Right ventricle myocardium inferior (tissue), 1 donor: ENCODE measurements around the gene SRPK1. TPM values are rescaled to one million over a fixed set of nuclear protein-coding genes. Genes with fewer than 3 reads are reported as not detected.
A peak's percentile ranks its signal among the peaks of the same experiment; 100 is the strongest.
"Not testable (repeated sequence)": the region's sequence is repeated elsewhere in the genome, so short reads cannot be mapped to it uniquely, and the experiment has no call there.

ENCODE experiments used
- ATAC-seq: fragments of 200-7000 bp; cut with Tn5 transposase; one replicate; pipeline ENCODE4 v1.9.1; 2020; ENCODE audit warnings: mild to moderate bottlenecking, moderate library complexity
- DNase-seq: peaks from one replicate; pipeline ENCODE4 v3.0.0; 2021; ENCODE audit errors: missing footprints
- intact Hi-C: fragments of 100-400 bp; cut with DNase I; formaldehyde crosslinking; loops from one replicate; pipeline ENCODE4 v1.11.0; 2022
- long read RNA-seq: library from polyadenylated mRNA; unstranded; transcript quantifications from one replicate; pipeline ENCODE4 v2.0.0, GENCODE V29; 2021
- total RNA-seq: library from RNA; stranded (reverse); fragmentation: NEBNext Ultra II Directional; extraction: Animal tissue kit (Norgen Biotek cat#: 25700); gene quantifications from one replicate; pipeline ENCODE4 v1.2.1, GENCODE V29; 2021
- donor health status: DM: no; HTN: yes; CAD: no; lungs with severe emphysema.

The SRPK1 gene
- total RNA-seq, result 18.7 TPM
- long read RNA-seq, full-length matches to known transcripts, result 21 of 30 reads
- long read RNA-seq, partial matches to known transcripts, result 3 of 30 reads
- long read RNA-seq, other reads (novel, unspliced or antisense), result 6 of 30 reads

DNA sequence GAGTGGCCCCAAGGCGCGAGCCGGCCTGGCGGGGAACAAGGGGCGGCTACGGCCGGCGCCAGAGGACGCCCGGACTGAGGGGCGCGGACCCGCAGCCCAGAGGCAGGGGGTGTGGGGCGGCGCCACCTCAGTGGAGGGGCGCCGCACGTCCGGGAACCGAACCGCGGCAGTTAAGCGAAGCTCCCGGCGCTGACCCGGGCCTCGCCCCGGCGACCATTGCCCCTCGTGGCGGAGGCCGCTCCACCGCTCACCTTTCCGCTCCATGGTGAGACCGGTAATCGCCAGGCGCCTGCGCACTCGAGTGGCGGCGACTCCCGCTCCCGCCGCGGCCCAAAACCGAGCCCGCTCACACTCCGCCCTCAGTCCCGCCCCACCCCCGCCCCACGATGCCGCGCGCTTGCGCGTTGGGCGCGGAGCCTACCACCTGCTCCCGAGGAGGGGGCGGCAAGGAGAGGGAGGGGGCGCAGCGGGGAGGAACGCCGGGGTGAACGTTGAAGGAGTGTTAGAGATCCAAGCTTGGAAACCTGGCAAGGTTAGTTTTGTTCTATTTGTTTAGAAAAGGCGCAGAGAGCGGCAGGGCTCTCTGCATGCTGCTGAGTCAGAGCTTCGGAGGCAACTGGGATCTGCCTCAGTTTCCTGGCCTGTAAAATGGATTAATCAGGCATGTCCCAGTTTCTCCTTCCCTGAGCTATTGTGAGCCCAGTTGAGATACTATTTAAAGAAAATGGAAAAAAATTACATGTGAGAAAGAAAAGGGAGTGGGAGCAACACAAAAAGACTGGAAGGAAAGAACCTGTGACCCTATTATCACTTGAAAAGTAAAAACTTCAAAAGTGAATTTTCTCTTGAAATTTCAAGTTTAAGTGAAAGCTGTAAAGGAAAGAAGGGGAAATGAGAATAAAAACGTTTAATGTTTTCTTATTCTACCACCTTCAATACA is at the start of gene SRPK1:
Gene SRPK1 (minus strand): TSS at position 306 of the 940 bp plus-strand sequence. CDS start 42 bp downstream, at position 264.
- DNase-seq (peak; percentile 95), ATAC-seq (peak; percentile 97)
- intact Hi-C loops, result no loop called here

DNA sequence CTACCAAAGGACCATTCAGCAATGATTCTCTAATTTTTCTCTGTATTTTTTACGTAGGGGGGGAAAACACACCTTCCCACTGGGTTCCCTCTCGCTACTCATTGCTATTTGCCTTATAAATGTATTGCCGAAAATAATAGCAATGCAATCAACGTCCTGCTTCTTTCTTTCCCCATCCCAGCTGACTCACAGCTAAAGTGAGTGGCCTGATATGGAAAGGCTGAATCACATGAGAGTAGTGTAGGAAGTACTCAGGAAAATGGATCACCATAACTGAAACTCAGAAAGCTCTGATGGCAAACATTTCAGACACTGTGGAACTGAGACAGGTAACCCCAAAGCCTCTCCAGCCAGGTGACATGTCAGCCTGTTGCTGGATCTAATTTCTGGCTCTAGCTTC is 49.3 kb upstream of the SRPK1 start:
- DNase-seq (no peak), ATAC-seq (no peak)
- intact Hi-C loops, result no loop called here

DNA sequence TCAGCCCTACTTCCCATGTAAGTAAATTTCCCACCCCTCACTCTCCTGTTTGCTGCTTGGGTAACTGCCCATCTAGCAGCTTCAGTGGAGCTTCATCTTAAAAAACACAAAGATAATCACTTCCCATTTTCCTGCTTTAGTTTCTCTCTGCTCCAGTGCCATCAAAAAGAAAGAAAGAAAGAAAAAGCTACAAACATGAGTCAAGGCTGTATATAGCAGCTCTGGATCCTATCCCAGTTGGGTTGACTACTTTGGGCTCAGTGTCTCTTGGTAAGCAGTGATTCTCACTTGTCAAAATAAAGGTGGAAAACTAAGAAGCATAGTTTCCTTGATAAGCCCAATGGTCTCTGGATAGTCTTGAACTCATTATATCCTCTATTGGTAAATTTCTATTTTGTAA is 48.7 kb upstream of the SRPK1 start:
- ATAC-seq (no peak), DNase-seq (no peak)
- intact Hi-C loops, result no loop called here

DNA sequence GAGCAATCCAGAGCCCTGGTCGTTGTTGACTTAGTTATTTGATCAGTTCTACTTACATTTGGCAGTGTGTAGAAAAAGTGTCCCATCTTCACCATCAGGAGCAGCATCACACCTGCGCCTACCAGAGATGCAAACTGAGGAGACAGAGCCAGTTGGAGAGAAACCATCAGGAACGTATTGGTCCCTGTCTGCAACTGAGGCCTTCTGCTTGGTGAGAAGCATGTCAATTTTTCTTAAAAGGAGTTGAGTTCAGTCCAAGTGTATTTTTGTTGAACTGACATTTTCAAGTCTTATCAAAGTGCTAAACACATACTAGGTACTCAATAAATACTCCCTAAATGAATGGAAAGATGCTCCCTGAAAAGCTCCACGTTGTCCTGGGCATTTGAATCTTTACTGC is 47.9 kb upstream of the SRPK1 start:
- ATAC-seq, result no peak
- intact Hi-C loops, result no loop called here
- no peak for DNase-seq

DNA sequence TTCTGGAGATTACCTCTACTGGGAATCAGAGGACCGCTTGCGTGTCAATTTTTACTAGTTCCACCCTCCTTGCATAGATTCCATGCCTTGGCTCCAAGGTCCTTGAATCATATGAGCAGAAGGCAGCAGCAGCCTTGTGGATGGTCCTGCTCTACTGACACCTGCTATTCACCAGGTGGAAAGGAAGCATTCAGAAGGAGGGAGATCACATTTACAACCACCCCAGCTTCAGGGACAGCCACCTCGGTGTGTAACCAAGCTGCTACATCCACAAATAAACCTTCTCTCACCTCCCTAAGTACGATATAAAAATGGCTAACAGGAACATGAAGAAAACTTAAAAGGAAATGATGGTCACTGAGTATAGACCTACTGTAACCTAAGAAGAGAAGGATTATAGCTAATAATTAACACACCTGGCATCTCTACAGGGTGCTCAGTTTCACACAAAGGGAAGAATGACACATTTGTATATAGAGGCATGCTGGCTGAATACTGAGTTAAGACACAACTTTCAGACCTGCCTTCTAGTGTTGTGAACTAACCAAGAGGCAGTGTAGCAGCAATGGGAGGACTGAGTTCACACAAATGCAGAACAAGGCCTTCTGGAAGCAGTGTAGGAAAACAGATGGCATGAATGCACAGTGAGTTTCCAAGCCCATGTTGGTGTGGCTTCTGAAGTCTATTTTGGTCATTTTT is 46.3 kb upstream of the SRPK1 start:
- ATAC-seq, result no peak

DNA sequence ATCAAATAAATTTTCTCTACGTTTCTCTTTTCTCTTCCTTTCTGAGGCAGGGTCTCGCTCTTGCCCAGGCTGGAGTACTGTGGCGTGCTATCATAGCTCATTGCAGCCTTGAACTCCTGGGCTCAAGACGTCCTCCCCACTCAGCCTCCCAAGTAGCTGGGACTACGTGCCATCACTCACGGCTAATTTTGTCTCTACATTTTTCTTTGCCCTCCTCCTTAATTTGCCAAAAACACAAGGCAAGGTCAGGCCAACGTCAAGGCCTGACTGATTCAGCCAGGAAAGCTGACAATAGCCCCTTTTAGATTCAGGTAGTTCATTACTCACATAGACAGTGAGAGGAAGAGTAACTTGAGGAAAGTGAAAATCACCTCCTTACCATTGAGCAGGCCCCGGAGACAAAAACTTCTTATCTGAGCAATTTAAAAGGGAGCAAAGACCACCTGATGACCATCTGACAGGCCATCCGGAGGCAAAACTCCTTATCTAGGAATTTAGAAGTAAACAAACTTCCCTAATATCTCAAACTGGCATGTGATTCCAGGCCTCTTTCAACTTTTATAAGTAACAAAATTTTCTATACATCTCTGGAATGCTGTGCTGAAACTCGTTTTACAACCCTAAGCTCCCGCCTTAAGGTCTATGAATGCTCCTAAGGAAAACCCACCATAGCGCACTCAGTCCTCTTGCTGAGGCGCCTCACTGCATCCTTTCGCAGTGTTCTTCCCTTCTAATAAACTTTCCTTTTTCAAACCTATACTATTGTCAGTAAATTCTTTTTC is 42.1 kb upstream of the SRPK1 start:
- intact Hi-C loops, result no loop called here
- no peak for ATAC-seq
- no peak for DNase-seq

More for the DNA sequence above, 46.3 kb upstream of the SRPK1 start:
- DNase-seq, result no peak
- intact Hi-C loops, result no loop called here

DNA sequence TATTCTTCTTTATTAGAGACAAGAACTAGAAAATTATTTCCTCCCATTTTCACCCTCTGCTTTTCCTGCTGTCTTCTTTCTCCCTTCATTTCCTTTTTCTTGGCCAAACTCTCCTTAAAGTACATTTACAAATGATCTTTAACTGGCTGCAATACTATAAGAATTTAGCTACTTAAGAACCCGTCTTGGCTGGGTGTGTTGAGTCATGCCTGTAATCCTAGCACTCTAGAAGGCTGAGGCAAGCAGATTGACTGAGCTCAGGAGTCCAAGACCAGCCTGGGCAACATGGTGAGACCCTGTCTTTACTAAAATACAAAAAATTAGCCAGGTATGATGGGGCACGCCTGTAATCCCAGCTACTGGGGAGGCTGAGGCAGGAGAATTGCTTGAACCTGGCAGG is 39.3 kb upstream of the SRPK1 start:
- intact Hi-C loops, result no loop called here
- DNase-seq (no peak), ATAC-seq (no peak)

DNA sequence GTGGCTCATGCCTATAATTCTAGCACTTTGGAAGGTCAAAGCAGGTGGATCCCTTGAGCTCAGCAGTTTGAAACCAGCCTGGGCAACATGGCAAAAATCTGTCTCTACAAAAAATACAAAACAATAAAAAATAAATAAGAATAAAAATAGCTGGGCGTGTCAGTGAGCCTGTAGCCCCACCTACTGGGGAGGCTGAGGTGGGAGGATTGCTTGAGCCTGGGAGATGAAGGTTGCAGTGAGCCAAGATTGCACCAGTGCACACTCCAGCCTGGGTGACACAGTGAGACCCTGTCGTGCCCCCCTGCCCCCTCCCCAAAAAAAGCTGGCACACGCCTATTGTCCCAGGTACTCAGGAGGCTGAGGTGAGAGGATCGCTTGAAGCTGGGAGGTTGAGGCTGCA is 35.1 kb upstream of the SRPK1 start:
- ATAC-seq (no peak), DNase-seq (no peak)
- intact Hi-C loops, result no loop called here

DNA sequence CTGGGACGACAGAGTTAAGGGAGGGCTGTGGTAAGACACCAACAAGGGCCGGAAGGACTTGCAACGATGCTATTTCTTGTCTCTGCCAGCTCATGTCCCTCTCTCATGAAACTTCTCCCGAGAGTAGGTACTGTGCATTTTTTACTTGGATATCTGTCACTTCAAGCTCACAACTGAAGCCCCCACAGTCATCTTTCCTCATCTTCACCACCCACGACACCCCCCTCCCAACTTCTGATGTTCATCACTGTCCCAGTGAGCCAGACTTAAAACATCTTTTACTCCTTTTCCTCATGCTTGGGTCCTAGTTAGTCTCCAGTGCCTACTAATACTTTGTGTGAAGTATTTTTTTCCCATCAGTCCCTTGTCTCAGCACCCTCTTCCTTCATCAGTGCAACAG is 34.6 kb upstream of the SRPK1 start:
- ATAC-seq (no peak), DNase-seq (no peak)
- intact Hi-C loops, result no loop called here

DNA sequence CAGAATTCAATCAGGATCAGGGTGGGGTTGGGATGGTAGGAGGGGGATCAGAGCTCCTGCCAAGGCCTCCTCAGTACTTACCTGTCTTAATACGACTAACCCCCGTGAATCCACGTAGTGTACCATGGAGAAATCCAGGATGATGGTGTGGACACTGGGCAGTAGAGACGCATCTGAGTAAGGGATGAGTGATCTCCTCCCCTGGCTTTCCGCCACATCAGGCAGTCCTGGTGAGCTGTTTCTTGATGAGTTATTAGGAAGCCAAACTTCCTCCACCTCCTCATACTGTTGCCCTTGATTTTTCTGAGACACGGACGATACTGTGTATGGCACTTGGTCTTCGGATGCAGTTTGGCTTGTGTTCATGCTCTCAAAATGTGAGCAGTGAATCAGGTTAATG is 34.2 kb upstream of the SRPK1 start:
- ATAC-seq (no peak), DNase-seq (no peak)
- intact Hi-C loops, result no loop called here

DNA sequence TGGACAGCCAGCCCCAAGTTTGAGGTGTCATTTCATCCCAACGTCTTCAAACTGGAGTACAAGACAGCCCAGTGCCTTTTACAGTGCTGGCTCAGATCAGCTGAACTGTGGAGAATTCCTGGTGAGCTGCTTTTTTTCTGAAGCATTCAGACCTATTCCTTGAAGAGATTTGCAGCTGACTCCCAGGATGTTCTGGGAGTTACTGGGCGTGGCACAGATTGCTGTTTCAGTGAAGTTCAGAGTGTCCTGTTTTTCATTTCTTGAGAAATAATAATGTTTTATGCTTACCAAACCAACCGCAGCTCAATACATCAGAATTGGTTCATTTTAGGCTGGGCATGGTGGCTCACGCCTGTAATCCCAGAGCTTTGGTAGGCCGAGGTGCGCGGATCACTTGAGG is 33.4 kb upstream of the SRPK1 start:
- intact Hi-C loops, result no loop called here
- DNase-seq (no peak), ATAC-seq (no peak)

DNA sequence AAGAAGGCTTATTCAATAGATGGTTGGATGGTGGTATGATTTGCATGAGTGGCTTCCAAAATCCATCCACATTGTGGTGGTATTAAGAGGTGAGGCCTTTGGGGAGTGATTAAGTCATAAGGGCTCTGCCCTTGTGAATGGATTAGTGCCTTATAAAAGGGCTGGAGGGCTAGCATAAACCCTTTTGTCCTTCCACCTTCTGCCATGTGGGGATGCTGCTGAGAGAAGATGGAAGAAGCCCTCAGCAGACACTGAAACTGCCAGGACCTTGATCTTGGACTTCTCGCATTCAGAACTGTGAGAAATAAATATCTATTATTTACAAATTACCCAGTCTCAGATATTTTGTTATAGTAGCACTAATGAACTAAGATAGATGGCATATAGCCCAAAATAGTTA is 27.8 kb upstream of the SRPK1 start:
- intact Hi-C loops, result no loop called here
- DNase-seq (no peak), ATAC-seq (no peak)

DNA sequence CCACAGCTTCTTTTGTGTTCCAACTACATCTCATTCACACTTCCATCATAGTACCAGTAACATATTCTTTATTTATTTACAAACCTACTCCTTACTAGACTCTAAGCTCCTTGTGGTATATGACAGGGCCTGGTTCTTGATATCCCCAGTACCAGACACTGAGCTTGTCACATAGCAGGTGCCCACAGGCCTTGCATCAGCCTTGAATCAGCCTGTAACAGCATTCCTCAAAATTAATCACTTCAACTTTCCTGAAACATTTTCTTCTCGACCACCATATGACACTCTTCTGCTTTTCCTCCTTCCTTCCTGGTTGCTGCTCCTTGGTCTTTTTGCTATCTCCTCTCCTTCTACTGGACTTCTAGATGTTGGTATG is 24.7 kb upstream of the SRPK1 start:
- intact Hi-C loops, result no loop called here
- no peak for ATAC-seq
- no peak for DNase-seq

DNA sequence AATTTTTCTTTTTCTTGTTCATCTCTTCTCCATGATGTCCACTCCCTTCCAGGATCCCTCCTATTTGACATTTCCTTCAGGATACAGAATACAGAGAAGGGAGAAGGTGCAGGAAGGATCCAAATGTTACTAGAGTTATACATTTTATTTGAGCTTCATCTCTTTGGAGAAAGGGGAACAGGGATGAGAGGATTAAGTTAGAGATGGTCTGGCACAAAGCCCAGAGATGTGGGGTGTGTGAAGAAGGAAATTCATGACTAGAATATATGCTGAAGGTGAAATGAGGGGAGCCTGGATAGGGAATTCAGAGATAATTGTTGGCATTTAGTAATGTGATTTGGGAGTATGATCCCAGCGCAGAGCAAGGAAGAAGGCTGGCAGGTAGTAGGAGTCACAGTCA is 22.5 kb upstream of the SRPK1 start:
- DNase-seq, result no peak
- intact Hi-C loops, result no loop called here
- no peak for ATAC-seq

DNA sequence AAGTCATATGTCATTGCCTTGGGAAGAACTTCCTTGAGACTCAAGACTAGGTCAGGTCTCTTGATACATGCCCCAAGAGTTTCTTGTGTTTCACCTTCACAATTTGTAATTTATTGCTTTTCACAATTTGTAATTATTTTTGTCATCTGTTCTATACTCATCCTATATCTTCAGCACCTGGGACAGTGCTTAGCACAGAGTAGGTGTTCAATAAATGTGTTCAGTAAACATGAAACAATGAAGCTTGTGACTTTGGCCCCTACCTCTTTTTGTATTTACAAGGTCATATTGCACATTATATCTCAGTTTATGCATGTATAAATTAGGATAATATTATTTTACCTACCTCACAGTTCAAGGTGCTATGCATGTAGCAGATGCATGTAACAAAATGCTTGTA is 21.5 kb upstream of the SRPK1 start:
- DNase-seq, result no peak
- intact Hi-C loops, result no loop called here
- ATAC-seq, result no peak

DNA sequence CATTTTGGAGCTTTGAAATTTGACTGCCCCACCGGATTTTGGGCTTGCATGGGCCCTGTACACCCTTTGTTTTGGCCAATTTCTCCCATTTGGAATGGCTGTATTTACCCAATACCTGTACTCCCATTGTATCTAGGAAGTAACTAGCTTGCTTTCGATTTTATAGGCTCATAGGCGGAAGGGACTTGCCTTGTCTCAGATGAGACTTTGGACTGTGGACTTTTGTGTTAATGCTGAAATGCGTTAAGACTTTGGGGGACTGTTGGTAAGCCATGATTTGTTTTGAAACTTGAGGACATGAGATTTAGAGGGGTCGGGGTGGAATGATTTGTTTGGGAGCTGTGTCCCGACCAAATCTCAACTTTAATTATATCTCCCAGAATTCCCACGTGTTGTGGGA is 20.3 kb upstream of the SRPK1 start:
- intact Hi-C loops, DNase-seq, ATAC-seq: not testable (repeated sequence)

DNA sequence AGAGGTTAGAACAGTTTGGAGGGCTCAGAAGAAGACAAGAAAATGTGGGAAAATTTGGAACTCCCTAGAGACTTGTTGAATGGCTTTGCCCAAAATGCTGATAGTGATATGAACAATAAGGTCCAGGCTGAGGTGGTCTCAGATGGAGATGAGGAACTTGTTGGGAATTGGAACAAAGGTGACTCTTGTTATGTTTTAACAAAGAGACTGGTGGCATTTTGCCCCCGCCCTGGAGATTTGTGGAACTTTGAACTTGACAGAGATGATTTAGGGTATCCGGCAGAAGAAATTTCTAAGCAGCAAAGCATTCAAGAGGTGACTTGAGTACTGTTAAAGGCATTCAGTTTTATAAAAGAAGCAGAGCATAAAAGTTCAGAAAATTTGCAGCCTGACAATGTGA is 19.1 kb upstream of the SRPK1 start:
- ATAC-seq, DNase-seq, intact Hi-C loops: not testable (repeated sequence)

DNA sequence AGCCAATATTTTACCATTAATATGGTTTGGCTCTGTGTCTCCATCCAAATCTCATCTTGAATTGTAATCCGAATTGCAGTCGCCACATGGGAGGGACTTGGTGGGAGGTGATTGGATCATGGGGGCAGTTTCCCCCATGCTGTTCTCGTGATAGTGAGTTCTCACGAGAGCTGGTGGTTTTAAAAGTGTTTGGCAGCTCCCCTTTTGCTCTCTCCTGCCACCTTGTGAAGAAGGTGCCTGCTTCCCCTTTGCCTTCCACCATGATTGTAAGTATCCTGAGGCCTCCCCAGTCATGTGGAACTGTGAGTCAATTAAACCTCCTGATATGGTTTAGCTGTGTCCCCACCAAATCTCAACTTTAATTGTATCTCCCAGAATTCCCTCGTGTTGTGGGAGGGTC is 18.4 kb upstream of the SRPK1 start:
- DNase-seq, intact Hi-C loops, ATAC-seq: not testable (repeated sequence)

DNA sequence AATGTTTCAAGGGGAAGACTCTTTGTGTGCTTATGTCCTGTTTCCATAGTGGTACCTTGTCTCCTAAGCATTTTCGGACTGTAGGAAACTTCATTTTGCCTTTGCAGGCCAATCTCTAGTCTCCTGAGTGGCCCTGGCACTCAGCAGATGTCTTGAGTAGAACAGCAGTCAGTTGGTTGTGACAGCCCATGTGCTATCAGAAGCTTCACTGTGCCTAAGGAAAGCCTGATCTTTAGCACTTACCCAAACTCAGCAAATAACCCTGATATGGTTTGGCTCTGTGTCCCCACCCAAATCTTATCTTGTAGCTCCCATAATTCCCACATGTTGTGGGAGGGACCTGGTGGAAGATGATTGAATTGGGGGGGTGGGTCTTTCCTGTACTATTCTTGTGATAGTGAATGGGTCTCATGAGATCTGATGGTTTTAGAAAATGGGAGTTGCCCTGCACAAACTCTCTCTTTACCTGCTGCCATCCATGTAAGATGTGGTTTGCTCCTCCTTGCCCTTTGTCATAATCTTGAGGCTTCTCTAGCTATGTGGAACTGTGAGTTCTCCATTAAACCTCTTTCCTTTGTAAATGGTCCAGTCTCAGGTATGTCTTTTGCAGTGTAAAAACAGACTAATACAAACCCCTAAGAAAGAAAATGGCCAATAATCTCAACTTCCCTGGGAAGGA is 15.9 kb upstream of the SRPK1 start:
- DNase-seq, result no peak
- intact Hi-C loops, result no loop called here
- no peak for ATAC-seq
